HG03565 (cell line): ENCODE results near the gene NRN1.
"Not testable (repeated sequence)": the region's sequence is repeated elsewhere in the genome, so short reads cannot be mapped to it uniquely, and the experiment has no call there.

Source experiments
- ATAC-seq: cut with Tn5 transposase; IDR thresholded peaks from one replicate; pipeline ENCODE4 v1.9.1; 2021; ENCODE audit warnings: mild to moderate bottlenecking, moderate library complexity; ENCODE audit not compliant: unreplicated experiment

NRN1 gene, protein sequence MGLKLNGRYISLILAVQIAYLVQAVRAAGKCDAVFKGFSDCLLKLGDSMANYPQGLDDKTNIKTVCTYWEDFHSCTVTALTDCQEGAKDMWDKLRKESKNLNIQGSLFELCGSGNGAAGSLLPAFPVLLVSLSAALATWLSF

DNA sequence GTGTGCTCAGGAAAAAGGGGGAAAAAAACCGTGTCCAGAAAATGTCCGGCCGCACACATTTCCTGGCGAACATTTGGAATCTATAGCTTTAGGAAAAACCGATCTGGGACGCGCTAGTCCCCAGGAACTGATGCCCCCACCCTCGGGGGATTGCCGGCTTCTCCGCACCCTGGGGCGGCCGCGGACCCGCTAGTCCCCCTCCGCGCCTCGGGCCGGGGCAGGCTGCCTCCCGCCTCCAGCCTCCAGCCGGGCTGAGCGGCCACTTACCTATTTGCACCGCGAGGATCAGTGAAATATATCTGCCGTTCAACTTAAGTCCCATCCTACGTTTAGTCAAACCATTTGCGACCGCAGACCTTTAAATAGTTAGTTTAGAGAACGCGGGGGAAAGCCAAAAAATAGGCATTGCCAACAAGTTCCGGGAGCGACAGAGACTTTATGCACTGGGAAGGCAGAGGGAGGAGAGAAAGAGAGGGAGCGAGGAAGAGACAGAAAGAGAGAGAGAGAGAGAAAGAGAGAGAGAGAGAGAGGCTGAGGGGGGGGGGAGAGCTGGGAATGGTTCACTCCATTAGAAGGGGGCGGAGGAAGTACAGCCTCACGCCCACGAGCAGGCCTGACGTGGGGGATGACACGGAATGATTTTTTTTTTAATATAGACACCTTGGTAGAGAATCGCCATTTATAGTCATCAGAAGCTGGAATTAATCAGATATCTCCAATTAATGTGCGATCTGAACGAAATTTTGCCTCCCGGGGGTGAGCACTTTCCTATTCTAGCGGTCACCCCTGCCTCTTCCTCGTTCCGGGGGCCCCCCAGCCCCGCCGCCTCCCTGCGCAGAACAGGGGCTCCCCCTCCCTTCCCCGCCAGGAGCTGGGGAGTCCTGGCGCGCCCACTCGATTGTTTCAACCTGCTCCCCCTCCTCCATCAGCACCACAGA, at the start of gene NRN1:
TSS of gene NRN1 (minus strand) at position 498 of the 938 bp plus-strand sequence. CDS start at position 322, 176 bp downstream.
- no peak for ATAC-seq

DNA sequence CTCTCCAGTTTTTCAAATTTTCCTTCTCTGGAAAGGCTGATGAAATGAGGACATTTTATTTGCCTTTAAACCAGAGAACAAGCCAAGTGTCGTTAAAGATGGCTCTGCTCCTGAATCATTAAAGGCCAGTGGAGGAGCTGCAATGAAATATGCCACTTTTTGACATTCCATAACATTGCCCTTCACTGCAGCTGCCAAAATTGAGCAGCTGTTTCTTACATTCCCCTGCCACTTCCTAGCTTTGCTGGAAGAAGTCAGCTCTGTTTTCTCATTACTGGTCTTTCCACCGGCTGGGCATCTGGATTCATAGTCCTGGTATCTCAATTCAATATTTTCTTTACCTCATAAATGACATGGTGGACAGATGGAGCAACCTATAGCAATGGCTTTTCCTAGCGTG, 45.5 kb upstream of the NRN1 start:
- ATAC-seq: no peak

DNA sequence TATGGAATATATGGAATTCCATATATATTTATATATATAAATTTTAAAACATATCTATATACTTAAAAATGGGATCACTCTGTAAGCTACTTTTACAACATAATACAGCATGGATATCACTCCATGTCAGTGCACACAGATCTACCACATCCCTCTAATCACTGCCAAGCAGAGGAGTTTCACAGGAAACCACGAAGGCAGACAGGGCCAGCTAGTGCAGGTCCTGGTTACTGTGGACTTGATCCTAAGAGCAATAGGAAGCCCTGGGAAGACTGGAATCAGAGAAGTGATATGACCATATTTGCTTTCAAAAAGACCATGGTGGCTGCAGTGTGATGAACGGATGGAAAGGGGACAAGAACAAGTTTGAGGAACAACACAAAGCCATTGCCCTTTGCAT, 40.0 kb upstream of the NRN1 start:
- ATAC-seq: no peak

DNA sequence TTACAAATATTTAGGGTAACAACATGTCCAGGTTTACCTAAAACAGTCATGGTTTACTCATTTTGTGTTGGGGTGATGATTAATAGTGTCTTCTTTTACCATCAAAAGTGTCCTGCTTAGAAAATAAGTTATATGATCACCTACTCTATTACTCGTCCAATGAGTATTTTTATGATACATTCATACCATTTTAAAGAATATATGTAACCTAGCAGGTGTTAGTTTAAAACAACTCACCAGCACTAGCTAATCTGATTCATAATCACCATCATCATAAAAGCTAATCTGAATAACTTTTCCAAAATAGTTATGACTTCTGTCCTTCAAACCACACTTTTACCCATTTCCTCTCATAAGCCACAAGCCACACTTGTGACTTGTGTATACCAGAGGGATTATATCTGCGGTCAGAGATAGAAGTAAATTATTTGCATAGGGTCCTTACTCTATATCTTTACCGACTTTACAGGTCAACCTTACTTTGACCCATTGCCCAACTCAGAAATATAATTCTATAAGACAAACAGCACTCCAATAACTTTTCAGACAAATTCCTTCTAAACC, 33.3 kb upstream of the NRN1 start:
- no peak for ATAC-seq

DNA sequence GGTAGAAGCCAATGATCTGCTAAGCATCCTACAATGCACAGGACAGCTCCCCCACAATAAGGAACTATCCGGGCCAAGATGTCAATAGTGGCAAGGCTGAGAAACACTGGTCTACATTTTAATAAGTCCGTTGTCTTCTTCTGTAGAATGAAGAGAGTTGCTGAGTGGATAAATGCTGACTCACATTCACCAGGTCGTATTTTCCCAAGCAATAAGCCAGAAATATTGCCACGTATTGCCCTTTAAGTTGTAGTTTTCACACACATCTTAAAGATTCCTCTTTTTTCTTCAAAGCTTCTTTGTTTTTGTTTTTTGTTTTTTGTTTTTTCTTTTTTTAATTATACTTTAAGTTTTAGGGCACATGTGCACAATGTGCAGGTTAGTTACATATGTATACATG, 30.5 kb upstream of the NRN1 start:
- ATAC-seq: no peak

DNA sequence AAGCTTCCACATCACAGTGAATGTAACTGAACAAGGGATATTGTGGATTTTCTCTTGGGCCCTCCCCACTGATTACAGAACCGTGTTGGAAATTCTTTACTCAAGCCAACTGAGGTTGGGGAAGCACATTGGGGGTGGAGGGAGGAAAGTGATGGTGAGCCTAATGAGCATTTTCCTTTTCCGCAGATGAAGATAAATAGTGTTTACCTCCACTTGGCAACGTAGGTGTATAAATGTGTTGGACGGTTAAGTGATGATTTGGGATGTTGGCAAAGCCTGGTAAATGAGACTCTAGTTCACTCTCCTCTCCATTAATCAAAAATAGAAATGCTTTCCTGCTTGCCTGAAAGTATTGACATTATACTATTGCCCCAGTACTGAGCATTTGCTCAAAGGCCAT, 27.1 kb upstream of the NRN1 start:
- no peak for ATAC-seq

DNA sequence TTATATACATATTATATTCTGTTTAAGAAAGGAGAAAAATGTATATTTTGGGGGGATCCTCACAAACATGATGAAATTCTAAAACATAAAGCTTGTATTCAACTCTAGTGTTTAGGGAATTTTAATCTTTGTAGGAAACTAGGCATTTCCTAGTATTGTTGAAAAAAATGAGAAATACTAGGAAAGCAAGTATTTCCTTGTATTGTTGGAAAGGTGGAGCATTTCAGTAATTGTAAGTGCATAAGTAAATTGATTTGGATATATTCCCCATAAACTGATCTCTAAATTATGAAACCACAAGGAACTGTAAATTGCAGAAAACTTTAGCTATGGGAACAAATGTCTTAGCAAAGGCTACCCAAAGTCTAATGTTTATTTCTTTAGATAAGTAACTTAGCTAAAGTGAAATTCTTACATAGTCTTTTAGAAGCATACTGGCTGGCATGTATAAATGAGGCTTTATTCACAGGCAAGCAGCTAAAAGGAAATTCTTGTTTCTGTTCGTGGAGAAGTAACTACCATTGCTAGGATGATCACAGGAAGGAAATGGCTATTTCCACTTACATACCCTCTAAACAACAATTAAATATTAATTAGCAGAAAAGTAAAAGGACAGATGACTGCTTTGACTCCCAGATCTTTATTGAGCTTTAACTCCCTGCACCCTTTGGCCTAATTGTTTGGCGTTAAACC, 19.9 kb upstream of the NRN1 start:
- no peak for ATAC-seq

DNA sequence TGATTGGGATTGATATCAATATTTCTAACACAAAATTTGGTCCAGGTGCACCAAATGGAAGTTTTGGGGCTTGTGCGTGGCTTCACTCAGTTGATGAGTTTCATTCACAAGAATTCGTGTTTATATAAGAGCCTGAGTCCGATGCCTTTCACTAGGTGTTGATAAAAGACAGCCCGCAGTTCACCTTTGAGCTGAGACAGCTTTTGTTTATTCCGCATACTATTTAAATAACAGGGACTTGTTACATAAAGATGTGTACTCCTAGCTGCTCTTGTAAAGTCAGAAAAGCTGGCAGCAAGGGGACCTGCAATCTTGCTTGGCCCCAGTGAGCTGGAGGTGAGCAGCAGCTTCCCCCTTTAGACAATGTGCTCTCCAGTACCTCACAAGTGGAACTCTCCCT, 19.0 kb upstream of the NRN1 start:
- ATAC-seq: no peak

DNA sequence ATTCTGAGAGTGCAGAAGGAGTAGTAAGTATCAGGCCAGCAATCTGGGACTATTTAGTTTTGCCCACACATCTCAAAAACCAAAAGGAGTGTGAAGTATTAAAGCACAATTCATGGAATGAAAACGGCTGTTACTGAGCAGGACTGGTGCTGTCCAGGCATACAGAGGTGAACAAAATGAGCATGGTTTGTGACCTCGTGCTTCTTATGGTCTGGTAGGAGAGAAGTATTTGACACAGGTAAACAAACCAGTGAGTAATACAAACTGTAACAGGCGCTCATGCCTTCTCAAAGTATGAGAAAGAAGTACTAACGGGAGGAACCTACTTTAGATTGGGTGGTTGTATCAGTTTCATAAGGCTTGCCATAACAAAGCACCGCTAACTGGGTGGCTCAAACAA, 17.5 kb upstream of the NRN1 start:
- no peak for ATAC-seq

DNA sequence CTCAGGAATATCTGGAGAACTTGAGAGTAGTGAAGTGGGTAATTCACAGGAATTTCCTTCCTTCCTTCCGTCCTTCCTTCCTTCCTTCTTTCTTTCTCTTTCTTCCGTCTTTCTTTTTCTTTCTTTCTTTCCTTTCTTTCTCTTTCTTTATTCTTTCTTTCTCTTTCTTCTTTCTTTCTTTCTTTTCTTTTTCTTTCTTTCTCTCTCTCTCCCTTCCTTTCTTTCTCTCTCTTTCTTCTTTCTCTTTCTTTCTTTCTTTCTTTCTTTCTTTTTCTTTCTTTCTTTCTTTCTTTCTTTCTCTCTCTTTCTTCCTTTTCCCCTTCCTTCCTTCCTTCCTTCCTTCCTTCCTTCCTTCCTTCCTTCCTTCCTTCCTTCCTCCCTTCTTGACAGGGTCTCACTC, 16.1 kb upstream of the NRN1 start:
- not testable (repeated sequence) for ATAC-seq

DNA sequence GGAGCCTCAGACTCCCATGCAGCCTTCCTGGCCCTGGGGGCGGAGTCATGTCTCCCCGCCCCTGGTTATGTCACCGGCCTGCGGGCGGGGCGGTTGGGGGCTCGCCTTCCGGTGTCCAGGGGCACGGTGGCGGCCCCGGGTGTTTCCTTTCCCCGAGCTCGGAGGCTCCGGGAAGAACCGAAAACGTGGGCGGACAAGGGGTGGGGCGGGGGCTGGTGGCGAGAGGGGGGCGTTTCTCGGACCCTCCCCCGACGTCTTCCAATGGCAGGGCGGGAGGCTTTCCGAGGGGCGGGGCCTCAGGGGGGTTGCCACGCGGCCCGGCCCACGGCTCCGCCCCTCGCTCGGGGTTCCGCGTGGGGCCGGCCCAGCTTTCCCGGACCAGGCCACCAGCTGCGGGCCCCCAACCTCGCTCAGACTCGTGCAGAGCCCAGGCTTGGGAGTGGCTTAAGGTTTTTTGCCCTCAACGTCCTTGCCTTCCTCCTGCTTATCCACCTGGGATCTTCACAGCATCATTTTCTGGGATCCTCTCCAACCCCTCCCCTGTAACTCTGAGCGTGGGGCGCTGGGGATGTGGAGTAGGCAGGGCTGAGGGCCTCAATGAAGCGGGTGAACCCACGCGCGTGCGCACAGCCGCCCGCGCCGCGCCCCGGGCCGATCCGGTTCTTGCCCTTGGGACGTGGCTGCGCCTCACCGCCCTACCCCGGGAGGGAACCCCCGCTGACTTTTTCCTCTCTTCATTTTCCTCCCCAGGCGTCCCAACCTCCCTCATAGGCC, 2.1 kb upstream of the NRN1 start:
- peak; percentile 53 for ATAC-seq

DNA sequence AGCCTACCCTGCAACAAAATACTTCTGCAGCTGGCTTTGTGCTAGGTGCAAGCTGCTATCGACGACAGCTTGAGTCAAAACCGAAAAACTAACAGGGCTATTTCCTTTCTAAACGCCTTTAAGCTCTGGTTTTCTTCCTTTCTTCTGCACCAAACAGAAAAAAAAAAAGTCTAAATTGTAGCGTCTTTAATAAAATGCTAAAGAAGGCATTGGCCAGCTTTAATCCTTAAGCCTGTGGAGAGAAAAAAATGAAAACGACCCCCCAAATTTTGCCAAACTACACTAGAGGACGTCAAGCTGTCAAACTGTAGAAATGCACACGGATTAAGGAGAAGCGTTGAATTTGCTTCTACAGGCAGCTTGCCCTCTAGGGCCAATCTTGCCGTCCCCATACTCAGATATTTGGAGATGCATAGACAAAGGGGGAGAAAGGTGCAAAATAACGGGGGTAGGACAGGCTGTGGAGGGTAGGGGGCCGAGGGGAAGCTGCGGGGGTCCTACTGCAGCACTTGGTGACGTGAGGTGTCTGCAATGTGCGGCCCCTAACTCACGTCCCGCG, 1.4 kb upstream of the NRN1 start:
- no peak for ATAC-seq

DNA sequence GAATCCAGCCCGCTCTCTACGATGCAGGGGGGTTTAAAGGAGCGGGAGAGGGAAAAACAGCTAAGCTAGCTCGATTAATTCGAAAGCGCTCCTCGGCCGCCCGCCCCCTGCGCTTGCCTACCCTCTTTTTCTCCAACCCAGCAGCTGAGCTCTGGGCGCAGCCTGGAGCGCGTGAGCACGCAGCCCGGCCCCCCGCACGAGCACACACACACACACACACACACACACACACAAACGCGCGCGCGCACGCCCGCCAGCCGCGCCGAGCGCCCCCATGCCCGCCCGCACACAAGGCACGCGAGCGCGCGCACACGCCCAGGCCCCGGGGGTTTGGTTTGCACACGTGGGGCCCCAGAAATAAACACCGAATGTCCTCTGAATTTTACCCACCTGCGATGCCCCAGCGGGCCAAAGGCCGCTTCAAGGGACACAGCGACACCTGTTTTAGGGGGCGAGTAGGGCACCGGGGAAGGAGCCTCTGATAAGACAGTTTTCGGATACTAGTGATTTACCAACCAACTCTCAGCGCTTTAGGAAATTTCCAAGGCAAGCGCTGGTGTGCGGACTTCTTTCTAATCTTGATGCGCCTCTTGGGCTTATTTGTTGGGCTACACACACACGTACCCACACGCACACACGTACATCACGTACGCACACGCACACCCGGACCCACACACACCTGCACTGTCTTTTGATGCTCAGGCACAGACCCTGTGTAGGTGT, 802 bp upstream of the NRN1 start:
- ATAC-seq: no peak

DNA sequence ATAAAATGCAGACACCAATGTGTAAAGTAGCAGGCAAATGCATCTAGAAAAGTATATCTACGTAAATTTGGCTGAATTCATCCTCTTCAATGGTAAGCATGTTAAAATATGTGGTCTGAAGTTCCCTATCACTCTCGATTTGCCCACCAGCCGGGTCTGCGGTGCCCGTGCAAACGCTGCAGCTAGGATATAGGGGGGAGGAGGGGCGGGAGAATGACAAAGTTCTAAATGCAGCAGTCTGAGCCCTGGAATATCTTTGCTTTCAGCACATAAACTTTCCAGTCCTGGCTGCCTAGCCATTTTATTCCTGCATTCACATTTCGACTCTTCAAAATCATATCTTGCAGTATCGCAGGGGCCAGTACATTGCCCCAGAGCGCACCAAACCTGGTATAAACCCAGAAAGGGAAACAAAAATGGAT, 708 bp downstream of the NRN1 start:
- no peak for ATAC-seq

DNA sequence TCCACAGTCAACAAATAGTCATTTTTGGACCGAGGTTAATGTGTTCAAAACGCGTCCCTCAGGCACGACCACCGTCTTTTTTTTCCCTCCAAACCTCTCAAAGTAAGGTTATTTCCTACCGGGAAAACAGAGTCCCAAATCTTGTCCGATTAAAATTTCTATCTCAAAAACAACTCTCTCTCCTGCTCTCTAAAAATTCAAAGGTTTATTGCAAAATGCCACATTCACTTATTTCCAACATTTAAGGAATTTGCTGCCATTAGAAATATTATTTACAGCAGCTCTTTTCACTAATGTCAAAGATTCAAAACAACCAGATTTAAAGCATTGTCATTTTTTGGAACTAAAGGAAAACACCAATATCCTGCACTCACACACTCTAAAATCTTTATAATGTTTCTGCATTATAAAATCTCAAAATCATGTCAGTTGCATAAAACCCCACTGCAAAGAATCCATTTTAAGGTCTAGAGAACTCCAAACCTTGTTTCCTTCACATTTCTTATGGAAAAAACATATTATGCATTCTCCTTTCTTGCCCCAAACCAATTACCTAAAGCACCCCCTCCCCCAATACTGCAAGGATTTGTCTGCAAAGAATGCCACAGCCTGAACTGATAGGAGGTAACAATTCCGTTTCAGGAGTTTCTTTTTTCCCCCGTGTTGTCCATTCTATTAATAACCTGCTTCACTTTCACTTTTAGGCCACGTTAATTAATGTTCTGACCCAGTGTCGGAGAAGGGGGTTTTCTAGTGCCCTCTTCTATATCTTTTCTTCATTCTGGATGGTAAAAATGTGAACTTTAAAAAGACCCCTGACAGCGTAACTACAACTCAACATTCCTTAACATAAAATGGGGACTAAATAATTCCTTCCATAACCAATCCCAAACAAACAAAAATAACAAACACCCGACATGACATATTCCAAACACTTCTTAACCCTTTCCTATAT, 1.4 kb downstream of the NRN1 start:
- no peak for ATAC-seq

DNA sequence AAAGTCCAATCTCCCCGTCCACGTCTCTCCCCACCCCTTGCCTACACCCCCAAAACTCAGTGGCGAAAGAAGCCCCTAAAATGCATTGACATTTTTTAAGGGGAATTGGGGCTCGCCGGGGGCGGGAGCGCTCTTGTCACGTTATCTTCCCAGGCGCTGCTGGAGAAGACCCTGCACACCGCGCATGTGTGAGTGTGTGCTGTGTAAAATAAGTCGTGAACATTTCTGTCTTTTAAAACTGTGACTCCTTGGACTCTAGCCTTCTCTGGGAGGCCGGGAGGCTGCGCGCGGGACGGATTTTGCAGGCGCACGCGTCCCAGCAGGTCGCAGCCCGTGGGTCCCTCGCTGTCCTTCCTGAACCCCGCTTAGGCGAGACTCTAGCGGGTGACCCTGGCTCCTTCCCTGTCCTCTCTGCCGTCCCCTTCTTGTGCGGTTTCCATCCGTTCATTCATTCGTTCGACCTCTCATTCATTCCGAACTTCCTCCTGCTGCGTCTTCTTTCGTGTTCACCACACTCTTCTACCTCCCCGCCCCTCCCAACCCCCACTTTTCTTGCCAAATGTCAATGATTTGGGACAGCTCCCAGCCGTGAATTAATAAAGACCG, 2.2 kb downstream of the NRN1 start:
- no peak for ATAC-seq

DNA sequence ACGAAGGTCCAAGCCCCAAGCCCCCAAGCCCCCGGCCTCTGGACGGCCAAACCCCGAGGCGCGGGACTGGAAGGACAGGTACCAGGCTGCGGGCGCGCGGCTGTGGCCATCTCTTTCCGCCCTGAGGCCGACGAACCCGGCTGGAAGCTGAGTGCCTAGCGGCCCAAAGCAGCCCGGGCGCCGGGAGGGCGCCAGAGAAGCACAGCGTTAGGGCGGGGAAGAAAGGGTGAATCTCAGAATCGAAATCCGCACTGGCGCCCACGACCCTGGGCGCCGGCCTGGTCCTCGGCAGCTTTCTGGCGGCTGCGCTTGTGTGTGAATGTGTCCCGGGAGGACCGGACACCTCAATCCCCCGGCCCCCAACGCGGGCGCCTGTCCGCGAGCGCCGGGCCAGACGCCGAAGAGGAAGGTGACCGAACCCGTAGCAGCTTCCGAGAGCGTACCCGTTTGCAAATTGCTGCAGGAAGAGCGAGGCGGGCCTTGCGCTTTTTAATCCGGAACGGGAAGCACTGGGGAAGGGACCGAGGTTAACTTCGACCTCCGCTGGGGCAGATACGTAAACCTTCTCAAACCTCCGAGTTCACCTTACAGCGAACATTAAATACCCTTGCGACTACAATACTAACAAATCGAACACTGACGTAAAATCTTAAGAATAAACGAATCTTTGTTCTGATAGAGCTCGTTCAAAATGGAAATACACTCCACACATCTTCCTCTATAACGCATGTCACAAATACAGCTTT, 2.9 kb downstream of the NRN1 start:
- no peak for ATAC-seq
